Upper lobe of left lung (tissue), 6 donors: Measurements from ENCODE around the gene IL4. TPM values are rescaled to one million over a fixed set of nuclear protein-coding genes. Genes with fewer than 3 reads are reported as not detected.

Experiments used
- ATAC-seq, 2 donors: fragments of 200-7000 bp; cut with Tn5 transposase; one replicate each; pipeline ENCODE4 v1.9.1; 2022; ENCODE audit warnings: mild to moderate bottlenecking in 2 of 2, moderate library complexity in 2 of 2; ENCODE audit not compliant: low FRiP score in 2 of 2
- DNase-seq, 2 donors: peaks; one replicate each; pipeline ENCODE4 v3.0.0-alpha.2; 2019 to 2020
- H3K27ac ChIP-seq, 4 donors: fragments of 200-600 bp; sonication (generic); one replicate each; pipeline ENCODE4 v1.5.1; 2016 to 2019
- H3K27me3 ChIP-seq, 4 donors: fragments of 200-600 bp; sonication (generic); one replicate each; pipeline ENCODE4 v1.5.1; 2017 to 2019
- H3K36me3 ChIP-seq, 4 donors: fragments of 200-600 bp; sonication (generic); one replicate each; pipeline ENCODE4 v1.5.1; 2016 to 2019
- H3K4me1 ChIP-seq, 4 donors: fragments of 200-600 bp; sonication (generic); one replicate each; pipeline ENCODE4 v1.5.1; 2018 to 2019
- H3K4me3 ChIP-seq, 4 donors: fragments of 200-600 bp; sonication (generic); one replicate each; pipeline ENCODE4 v1.5.1; 2017 to 2019; ENCODE audit warnings: mild to moderate bottlenecking in 2 of 4, moderate library complexity in 1 of 4
- H3K9me3 ChIP-seq, 4 donors: fragments of 200-600 bp; sonication (generic); one replicate each; pipeline ENCODE4 v1.5.1; 2018 to 2019
- EP300 ChIP-seq, 4 donors: sonication (generic); formaldehyde crosslinking; IDR thresholded peaks; one replicate each; pipeline ENCODE4 v1.5.1; 2017; ENCODE audit warnings: antibody characterized with exemption in 4 of 4, control low read depth in 2 of 4
- POLR2A ChIP-seq, 4 donors: fragments of 450-650 bp; IDR thresholded peaks; one replicate each; pipeline ENCODE4 v1.5.1; 2016 to 2017; ENCODE audit warnings: antibody characterized with exemption in 4 of 4, mild to moderate bottlenecking in 2 of 4
- POLR2AphosphoS5 ChIP-seq, 2 donors: sonication (generic); formaldehyde crosslinking; IDR thresholded peaks; one replicate each; pipeline ENCODE4 v1.5.1; 2017; ENCODE audit warnings: antibody characterized with exemption in 2 of 2
- WGBS, 2 donors: methylation state at CpG; one replicate each; pipeline ENCODE4 v1.1.5; 2017 to 2018; 5-methylcytosine and 5-hydroxymethylcytosine counted together
- total RNA-seq, 6 donors: library from RNA; depleted of rRNA in 4 of 6; stranded (reverse); fragments of >200 nt in 4 of 6; gene quantifications; one replicate each; pipeline versions ENCODE4 v1.1.0 to v1.2.1, GENCODE V29; 2016 to 2021
- TF ChIP-seq, protein P1 (sequence below), 6 experiments: fragments of 450-650 bp in 4 of 6; fragments of 200-600 bp in 2 of 6; sonication (generic) in 2 of 6; IDR thresholded peaks; one replicate each; pipeline ENCODE4 v1.5.1; 2016 to 2019; ENCODE audit warnings: antibody characterized with exemption in 6 of 6
- donor health status: DM: no; HTN: no; CAD: no; lungs with moderate emphysema.
- donor health status: DM: no; HTN: yes; CAD: no; lungs with severe emphysema.

Gene IL4
- total RNA-seq, 6 donors from 2014 or later: not detected

- H3K4me3 ChIP-seq: no peak overlapping the region
- ATAC-seq: peak; percentile 61 to 82
Observed at GRCh38 chr5:132674671-132675506, 1.1 kb downstream of the IL4 start.

GRCh38 chr5:132675936-132676689 lies 2.3 kb downstream of the IL4 start:
- Histone ChIP-seq H3K36me3 (no peaks in the 10 kb centered on the region), H3K27me3 (no peaks in the 10 kb centered on the region), H3K4me3 (no peak overlapping the region), H3K9me3 (no peaks in the 10 kb centered on the region), H3K27ac (peak overlapping the region in 2 of 4 donors; percentile 55 to 70), H3K4me1 (peaks cover 4 to 11% (median 6%) of the 10 kb centered on the region in 4 donors)
- DNase-seq (no peak), ATAC-seq (no peak)
- TF ChIP-seq, protein P1, sequence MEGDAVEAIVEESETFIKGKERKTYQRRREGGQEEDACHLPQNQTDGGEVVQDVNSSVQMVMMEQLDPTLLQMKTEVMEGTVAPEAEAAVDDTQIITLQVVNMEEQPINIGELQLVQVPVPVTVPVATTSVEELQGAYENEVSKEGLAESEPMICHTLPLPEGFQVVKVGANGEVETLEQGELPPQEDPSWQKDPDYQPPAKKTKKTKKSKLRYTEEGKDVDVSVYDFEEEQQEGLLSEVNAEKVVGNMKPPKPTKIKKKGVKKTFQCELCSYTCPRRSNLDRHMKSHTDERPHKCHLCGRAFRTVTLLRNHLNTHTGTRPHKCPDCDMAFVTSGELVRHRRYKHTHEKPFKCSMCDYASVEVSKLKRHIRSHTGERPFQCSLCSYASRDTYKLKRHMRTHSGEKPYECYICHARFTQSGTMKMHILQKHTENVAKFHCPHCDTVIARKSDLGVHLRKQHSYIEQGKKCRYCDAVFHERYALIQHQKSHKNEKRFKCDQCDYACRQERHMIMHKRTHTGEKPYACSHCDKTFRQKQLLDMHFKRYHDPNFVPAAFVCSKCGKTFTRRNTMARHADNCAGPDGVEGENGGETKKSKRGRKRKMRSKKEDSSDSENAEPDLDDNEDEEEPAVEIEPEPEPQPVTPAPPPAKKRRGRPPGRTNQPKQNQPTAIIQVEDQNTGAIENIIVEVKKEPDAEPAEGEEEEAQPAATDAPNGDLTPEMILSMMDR (IDR thresholded peaks at IDR 0.05): no peak
- TF ChIP-seq POLR2AphosphoS5 (IDR thresholded peaks at IDR 0.05): no peak
- no peak for TF ChIP-seq POLR2A (IDR thresholded peaks at IDR 0.05)
- TF ChIP-seq EP300 (IDR thresholded peaks at IDR 0.05): no peak
- WGBS, 2 donors: 88 to 91% methylated on average over 11 of the region's 11 CpGs

More at GRCh38 chr5:132674671-132675506, 1.1 kb downstream of the IL4 start:
- TF ChIP-seq EP300 (IDR thresholded peaks at IDR 0.05) (no peak), POLR2AphosphoS5 (IDR thresholded peaks at IDR 0.05) (no peak), POLR2A (IDR thresholded peaks at IDR 0.05) (no peak)
- TF ChIP-seq, protein P1 (IDR thresholded peaks at IDR 0.05): no peak
- peak overlapping the region; percentile 62 to 74 (median 66) for H3K27ac ChIP-seq
- peak in 1 of 2 donors; percentile 43 for DNase-seq
- H3K27me3 ChIP-seq: no peaks in the 10 kb centered on the region
- WGBS, 2 donors: 57 to 63% methylated on average over 7 to 13 of the region's 13 CpGs
- peaks cover 4 to 11% (median 6%) of the 10 kb centered on the region in 4 donors for H3K4me1 ChIP-seq
- H3K9me3 ChIP-seq: no peaks in the 10 kb centered on the region
- H3K36me3 ChIP-seq: no peaks in the 10 kb centered on the region

- H3K4me3 ChIP-seq: no peak overlapping the region
- no peaks in the 10 kb centered on the region for H3K9me3 ChIP-seq
- 46 to 48% methylated on average over 7 of the region's 7 CpGs for WGBS, 2 donors
- no peak for TF ChIP-seq POLR2A (IDR thresholded peaks at IDR 0.05)
- TF ChIP-seq, protein P1 (IDR thresholded peaks at IDR 0.05): peak in 3 of 6 experiments; percentile 14 to 52 (median 30)
- TF ChIP-seq POLR2AphosphoS5 (IDR thresholded peaks at IDR 0.05): peak; percentile 45 to 57
- TF ChIP-seq EP300 (IDR thresholded peaks at IDR 0.05): peak in 1 of 4 donors; percentile 3
- peak; percentile 80 to 91 for ATAC-seq
- DNase-seq: peak in 1 of 2 donors; percentile 92
- H3K36me3 ChIP-seq: no peaks in the 10 kb centered on the region
- no peaks in the 10 kb centered on the region for H3K27me3 ChIP-seq
- peak overlapping the region; percentile 17 to 70 (median 52) for H3K27ac ChIP-seq
- peaks cover 4 to 11% (median 6%) of the 10 kb centered on the region in 4 donors for H3K4me1 ChIP-seq
Observed at GRCh38 chr5:132677191-132677590, 3.4 kb downstream of the IL4 start.

DNA sequence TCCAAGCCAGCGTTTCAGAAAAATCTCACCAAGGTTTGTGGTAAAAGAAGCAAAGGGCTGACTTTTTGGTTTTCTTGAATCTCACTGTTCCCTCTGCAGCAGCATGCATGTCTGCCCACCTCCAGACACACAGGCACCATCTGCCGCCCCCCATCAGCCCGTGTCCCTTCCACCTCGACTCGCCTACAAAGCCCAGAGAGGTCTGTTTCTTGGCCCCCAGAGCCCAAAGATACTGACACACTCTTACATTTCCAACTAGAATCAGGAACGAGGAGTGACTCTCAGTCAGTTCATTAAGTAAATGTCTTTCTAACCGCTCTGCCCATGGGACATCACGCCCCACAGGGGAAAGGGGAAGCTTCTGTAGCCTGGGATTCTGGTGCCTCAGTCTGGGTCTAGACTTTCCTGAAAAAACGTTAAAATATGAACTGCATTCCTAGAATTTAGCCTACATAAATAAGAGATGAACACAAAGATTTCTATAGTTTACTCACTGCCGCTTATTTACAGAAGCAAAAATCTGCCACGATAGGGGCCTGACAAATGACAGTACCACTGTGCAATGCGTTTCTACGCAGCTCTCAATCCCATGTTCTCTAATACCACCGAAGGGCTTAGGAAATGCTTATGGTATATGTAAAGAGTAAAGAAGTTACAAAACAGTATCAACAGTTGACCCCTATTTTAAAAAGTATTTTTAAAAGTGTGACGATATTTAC lies 4.1 kb downstream of the IL4 start:
- Histone ChIP-seq H3K27ac (peak overlapping the region in 1 of 4 donors; percentile 70), H3K4me1 (peaks cover 4 to 11% (median 6%) of the 10 kb centered on the region in 4 donors), H3K4me3 (no peak overlapping the region), H3K9me3 (no peaks in the 10 kb centered on the region), H3K36me3 (no peaks in the 10 kb centered on the region), H3K27me3 (no peaks in the 10 kb centered on the region)
- 85 to 89% methylated on average over 15 of the region's 15 CpGs for WGBS, 2 donors
- no peak for ATAC-seq
- TF ChIP-seq POLR2AphosphoS5 (IDR thresholded peaks at IDR 0.05): no peak
- TF ChIP-seq EP300 (IDR thresholded peaks at IDR 0.05): no peak
- no peak for TF ChIP-seq POLR2A (IDR thresholded peaks at IDR 0.05)
- TF ChIP-seq, protein P1 (IDR thresholded peaks at IDR 0.05): no peak
- DNase-seq: no peak
